Sigmoid colon (tissue), 7 donors: ENCODE measurements around the gene MS4A2. TPM values are rescaled to one million over a fixed set of nuclear protein-coding genes. Genes with fewer than 3 reads are reported as not detected.
"Not testable (repeated sequence)": the region's sequence is repeated elsewhere in the genome, so short reads cannot be mapped to it uniquely, and the experiment has no call there.

ENCODE experiments used
- DNase-seq: peaks from one replicate; pipeline ENCODE4 v3.0.0-alpha.2; 2019
- H3K27ac ChIP-seq, 4 donors: fragments of 200-600 bp; sonication (generic); one replicate each; pipeline ENCODE4 v1.5.1; 2016 to 2019; ENCODE audit warnings: mild to moderate bottlenecking in 1 of 4
- H3K27me3 ChIP-seq, 3 donors: fragments of 200-600 bp; sonication (generic); one replicate each; pipeline ENCODE4 v1.5.1; 2019; ENCODE audit warnings: mild to moderate bottlenecking in 1 of 3
- H3K36me3 ChIP-seq, 4 donors: fragments of 200-600 bp; sonication (generic); one replicate each; pipeline ENCODE4 v1.5.1; 2016 to 2019
- H3K4me1 ChIP-seq, 4 donors: fragments of 200-600 bp; sonication (generic); one replicate each; pipeline ENCODE4 v1.5.1; 2017 to 2019
- H3K4me3 ChIP-seq, 4 donors: fragments of 200-600 bp; sonication (generic); one replicate each; pipeline ENCODE4 v1.5.1; 2017 to 2019; ENCODE audit warnings: mild to moderate bottlenecking in 2 of 4, moderate library complexity in 1 of 4
- H3K9me3 ChIP-seq, 4 donors: fragments of 200-600 bp in 3 of 4; sonication (generic) in 3 of 4; one replicate each; pipeline versions ENCODE4 v1.5.1 to v1.6.1; 2013 to 2019
- EP300 ChIP-seq, 4 donors: sonication (generic); formaldehyde crosslinking; IDR thresholded peaks; one replicate each; pipeline ENCODE4 v1.6.1; 2017; ENCODE audit warnings: antibody characterized with exemption in 4 of 4
- POLR2A ChIP-seq, 2 donors: fragments of 450-650 bp; IDR thresholded peaks; one replicate each; pipeline ENCODE4 v1.6.1; 2016; ENCODE audit warnings: antibody characterized with exemption in 2 of 2, mild to moderate bottlenecking in 2 of 2, moderate library complexity in 2 of 2
- POLR2AphosphoS5 ChIP-seq, 4 donors: sonication (generic); formaldehyde crosslinking; IDR thresholded peaks; one replicate each; pipeline ENCODE4 v1.6.1; 2017; ENCODE audit warnings: antibody characterized with exemption in 4 of 4
- WGBS, 2 donors: extraction: QIAGEN DNeasy Blood & Tissue Kit; methylation state at CpG; one replicate each; pipeline ENCODE4 v1.1.7; 2013; 5-methylcytosine and 5-hydroxymethylcytosine counted together
- intact Hi-C: fragments of 100-400 bp; cut with DNase I; formaldehyde crosslinking; loops from one replicate; pipeline ENCODE4 v1.15.1; 2023
- polyA plus RNA-seq, 3 donors: library from polyadenylated mRNA; stranded (reverse); fragments of 200-250 nt; gene quantifications; one replicate each; pipeline ENCODE4 v1.2.3, GENCODE V29; 2013
- total RNA-seq, 4 donors: library from RNA; depleted of rRNA; stranded (reverse); fragments of >200 nt; gene quantifications; one replicate each; pipeline ENCODE4 v1.1.0, GENCODE V29; 2016
- TF ChIP-seq, protein P1 (sequence below), 4 experiments: fragments of 450-650 bp in 3 of 4; fragments of 200-600 bp in 1 of 4; IDR thresholded peaks; one replicate each; pipeline ENCODE4 v1.5.1; 2016 to 2019; ENCODE audit warnings: antibody characterized with exemption in 4 of 4, mild to moderate bottlenecking in 3 of 4, moderate library complexity in 2 of 4
- donor health status: healthy with polysubstance abuse.
- donor health status: Bipolar disorder and iron deficiency.
- donor health status: healthy.

MS4A2 gene
- total RNA-seq: 1 to 10 TPM in 3 of 4 donors, not detected in 1; 1.2 to 2.5 (median 1.6) TPM
- polyA plus RNA-seq: under 1 TPM in 2 of 3 donors, not detected in 1; 0.26 to 0.60 TPM

GRCh38 chr11:60088364-60088763 lies at the start of gene MS4A2:
Gene MS4A2, plus strand, starts transcription at chr11:60088664. Its CDS starts 102 bp downstream, at chr11:60088766.
- Histone ChIP-seq H3K9me3 (no peaks in the 10 kb centered on the region), H3K27ac (no peak within 1 kb of the TSS), H3K4me1 (no peaks in the 10 kb centered on the region), H3K36me3 (no peaks in the 10 kb centered on the region), H3K27me3 (no peaks in the 10 kb centered on the region), H3K4me3 (no peak within 1 kb of the TSS)
- WGBS, 2 donors: 85 to 93% methylated on average over 1 of the region's 1 CpG
- no peak for TF ChIP-seq EP300 (IDR thresholded peaks at IDR 0.05)
- no peak for TF ChIP-seq POLR2A (IDR thresholded peaks at IDR 0.05)
- no peak for TF ChIP-seq POLR2AphosphoS5 (IDR thresholded peaks at IDR 0.05)
- TF ChIP-seq, protein P1, sequence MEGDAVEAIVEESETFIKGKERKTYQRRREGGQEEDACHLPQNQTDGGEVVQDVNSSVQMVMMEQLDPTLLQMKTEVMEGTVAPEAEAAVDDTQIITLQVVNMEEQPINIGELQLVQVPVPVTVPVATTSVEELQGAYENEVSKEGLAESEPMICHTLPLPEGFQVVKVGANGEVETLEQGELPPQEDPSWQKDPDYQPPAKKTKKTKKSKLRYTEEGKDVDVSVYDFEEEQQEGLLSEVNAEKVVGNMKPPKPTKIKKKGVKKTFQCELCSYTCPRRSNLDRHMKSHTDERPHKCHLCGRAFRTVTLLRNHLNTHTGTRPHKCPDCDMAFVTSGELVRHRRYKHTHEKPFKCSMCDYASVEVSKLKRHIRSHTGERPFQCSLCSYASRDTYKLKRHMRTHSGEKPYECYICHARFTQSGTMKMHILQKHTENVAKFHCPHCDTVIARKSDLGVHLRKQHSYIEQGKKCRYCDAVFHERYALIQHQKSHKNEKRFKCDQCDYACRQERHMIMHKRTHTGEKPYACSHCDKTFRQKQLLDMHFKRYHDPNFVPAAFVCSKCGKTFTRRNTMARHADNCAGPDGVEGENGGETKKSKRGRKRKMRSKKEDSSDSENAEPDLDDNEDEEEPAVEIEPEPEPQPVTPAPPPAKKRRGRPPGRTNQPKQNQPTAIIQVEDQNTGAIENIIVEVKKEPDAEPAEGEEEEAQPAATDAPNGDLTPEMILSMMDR (IDR thresholded peaks at IDR 0.05): no peak
- no peak for DNase-seq
- intact Hi-C loops: no loop called here

DNA sequence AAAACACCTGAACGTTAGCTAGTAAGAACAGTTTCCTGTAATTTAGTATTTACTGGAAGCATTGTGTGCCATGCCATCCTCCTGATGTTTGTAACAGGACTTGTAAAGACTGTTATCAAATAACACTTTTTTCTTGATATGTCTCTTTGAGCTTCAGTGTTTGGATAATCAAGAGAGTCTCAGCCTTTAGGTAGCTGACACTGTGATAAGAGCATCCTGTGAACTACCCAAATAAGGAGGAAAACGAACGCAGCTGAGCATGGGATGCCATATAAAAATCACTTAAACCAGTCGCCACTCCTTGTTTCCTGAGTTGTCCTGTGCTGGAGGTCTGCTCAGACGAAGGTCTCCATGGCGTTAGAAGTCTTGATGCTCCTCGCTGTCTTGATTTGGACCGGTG lies 48.4 kb upstream of the MS4A2 start, which contains the start of gene OOSP2:
TSS of gene OOSP2 (plus strand) at position 301 of the 400 bp plus-strand sequence. CDS start at position 352, 51 bp downstream.
- intact Hi-C loops: no loop called here

DNA sequence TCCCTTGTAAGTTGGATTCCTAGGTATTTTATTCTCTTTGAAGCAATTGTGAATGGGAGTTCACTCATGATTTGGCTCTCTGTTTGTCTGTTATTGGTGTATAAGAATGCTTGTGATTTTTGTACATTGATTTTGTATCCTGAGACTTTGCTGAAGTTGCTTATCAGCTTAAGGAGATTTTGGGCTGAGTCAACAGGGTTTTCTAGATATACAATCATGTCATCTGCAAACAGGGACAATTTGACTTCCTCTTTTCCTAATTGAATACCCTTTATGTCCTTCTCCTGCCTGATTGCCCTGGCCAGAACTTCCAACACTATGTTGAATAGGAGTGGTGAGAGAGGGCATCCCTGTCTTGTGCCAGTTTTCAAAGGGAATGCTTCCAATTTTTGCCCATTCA lies 38.0 kb upstream of the MS4A2 start:
- H3K27me3 ChIP-seq, H3K36me3 ChIP-seq, H3K27ac ChIP-seq, H3K9me3 ChIP-seq, H3K4me1 ChIP-seq, intact Hi-C loops, H3K4me3 ChIP-seq, DNase-seq: not testable (repeated sequence)

More for the DNA sequence above, 48.4 kb upstream of the MS4A2 start, which contains the start of gene OOSP2:
- H3K4me3 ChIP-seq: no peak within 1 kb of the TSS
- no peaks in the 10 kb centered on the region for H3K9me3 ChIP-seq
- WGBS, 2 donors: 92% methylated on average over 8 of the region's 8 CpGs
- no peak within 1 kb of the TSS for H3K27ac ChIP-seq
- H3K36me3 ChIP-seq: no peaks in the 10 kb centered on the region
- DNase-seq: no peak
- H3K27me3 ChIP-seq: no peaks in the 10 kb centered on the region
- no peak for TF ChIP-seq POLR2A (IDR thresholded peaks at IDR 0.05)
- no peaks in the 10 kb centered on the region for H3K4me1 ChIP-seq

DNA sequence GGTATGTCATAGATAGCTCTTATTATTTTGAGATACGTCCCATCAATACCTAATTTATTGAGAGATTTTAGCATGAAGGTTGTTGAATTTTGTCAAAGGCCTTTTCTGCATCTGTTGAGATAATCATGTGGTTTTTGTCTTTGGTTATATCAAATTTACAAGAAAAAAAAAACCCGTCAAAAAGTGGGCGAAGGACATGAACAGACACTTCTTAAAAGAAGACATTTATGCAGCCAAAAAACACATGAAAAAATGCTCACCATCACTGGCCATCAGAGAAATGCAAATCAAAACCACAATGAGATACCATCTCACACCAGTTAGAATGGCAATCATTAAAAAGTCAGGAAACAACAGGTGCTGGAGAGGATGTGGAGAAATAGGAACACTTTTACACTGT lies 37.6 kb upstream of the MS4A2 start:
- intact Hi-C loops, H3K4me3 ChIP-seq, H3K27me3 ChIP-seq, H3K36me3 ChIP-seq, DNase-seq, H3K4me1 ChIP-seq, H3K27ac ChIP-seq, H3K9me3 ChIP-seq: not testable (repeated sequence)
- WGBS, 2 donors: 65 to 81% methylated on average over 3 of the region's 3 CpGs

GRCh38 chr11:60056349-60056969 lies 32.0 kb upstream of the MS4A2 start, which contains the start of gene MS4A3:
Gene MS4A3, plus strand, starts transcription at chr11:60056665. Its CDS starts 4,496 bp downstream, at chr11:60061161.
- TF ChIP-seq, protein P1 (IDR thresholded peaks at IDR 0.05): no peak
- no peak for TF ChIP-seq POLR2A (IDR thresholded peaks at IDR 0.05)
- no peak for TF ChIP-seq POLR2AphosphoS5 (IDR thresholded peaks at IDR 0.05)
- no peak for TF ChIP-seq EP300 (IDR thresholded peaks at IDR 0.05)
- Histone ChIP-seq H3K4me3 (no peak within 1 kb of the TSS), H3K36me3 (no peaks in the 10 kb centered on the region), H3K4me1 (no peaks in the 10 kb centered on the region), H3K27me3 (no peaks in the 10 kb centered on the region), H3K9me3 (peaks cover 0 to 2% (median 0%) of the 10 kb centered on the region in 4 donors), H3K27ac (no peak within 1 kb of the TSS)
- 78 to 83% methylated on average over 8 of the region's 8 CpGs for WGBS, 2 donors
- intact Hi-C loops: no loop called here
- DNase-seq: no peak

DNA sequence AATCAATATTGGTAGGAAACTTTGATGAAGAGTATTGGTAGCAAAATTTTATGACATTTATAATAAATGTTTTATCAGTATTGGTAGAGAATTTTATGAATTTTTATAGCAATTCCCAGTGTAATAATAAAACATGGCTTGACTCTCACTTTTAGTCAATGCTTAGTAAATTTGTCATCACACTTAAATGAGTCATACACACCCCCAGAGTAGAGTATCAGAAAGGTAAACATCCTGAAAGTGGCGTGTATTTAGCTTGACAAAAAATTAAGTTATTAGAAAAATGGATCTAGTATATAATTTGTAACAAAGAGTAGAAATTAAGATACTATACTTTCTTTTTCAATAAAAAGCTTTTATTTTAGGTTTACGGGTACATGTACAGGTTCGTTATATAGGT lies 29.4 kb upstream of the MS4A2 start:
- H3K27me3 ChIP-seq: no peaks in the 10 kb centered on the region
- no peak overlapping the region for H3K27ac ChIP-seq
- H3K4me1 ChIP-seq: no peaks in the 10 kb centered on the region
- H3K36me3 ChIP-seq: no peaks in the 10 kb centered on the region
- no peak overlapping the region for H3K4me3 ChIP-seq
- WGBS, 2 donors: 72 to 81% methylated on average over 3 of the region's 3 CpGs
- intact Hi-C loops: no loop called here
- no peak for DNase-seq
- no peaks in the 10 kb centered on the region for H3K9me3 ChIP-seq
- no peak for TF ChIP-seq EP300 (IDR thresholded peaks at IDR 0.05)
- no peak for TF ChIP-seq POLR2AphosphoS5 (IDR thresholded peaks at IDR 0.05)
- no peak for TF ChIP-seq POLR2A (IDR thresholded peaks at IDR 0.05)
- TF ChIP-seq, protein P1 (IDR thresholded peaks at IDR 0.05): no peak
